HG02938 (cell line): ENCODE data around the gene MFAP4.

Experiments
- ATAC-seq: cut with Tn5 transposase; IDR thresholded peaks from one replicate; pipeline ENCODE4 v1.9.1; 2021; ENCODE audit warnings: mild to moderate bottlenecking, moderate library complexity; ENCODE audit not compliant: unreplicated experiment

Gene MFAP4

GRCh38 chr17:19372866-19373504, 14.0 kb downstream of the MFAP4 start:
- ATAC-seq: no peak

GRCh38 chr17:19372439-19372838, 14.6 kb downstream of the MFAP4 start:
- no peak for ATAC-seq

- ATAC-seq: no peak
These were observed 15.0 kb downstream of the MFAP4 start for GRCh38 chr17:19372011-19372370.

GRCh38 chr17:19371259-19372010, 15.6 kb downstream of the MFAP4 start:
- no peak for ATAC-seq

- no peak for ATAC-seq
These were observed 16.5 kb downstream of the MFAP4 start for GRCh38 chr17:19370493-19370960.

- ATAC-seq: no peak
These were observed 17.0 kb downstream of the MFAP4 start for GRCh38 chr17:19369846-19370492.

GRCh38 chr17:19369107-19369778, 17.7 kb downstream of the MFAP4 start:
- ATAC-seq: no peak

- ATAC-seq: no peak
These were observed 18.8 kb downstream of the MFAP4 start for GRCh38 chr17:19368229-19368628.

- no peak for ATAC-seq
These were observed 20.4 kb downstream of the MFAP4 start for GRCh38 chr17:19366637-19366972.

- no peak for ATAC-seq
These were observed 21.0 kb downstream of the MFAP4 start for GRCh38 chr17:19365833-19366636.

- no peak for ATAC-seq
These were observed 21.5 kb downstream of the MFAP4 start for GRCh38 chr17:19365499-19365817.

GRCh38 chr17:19364699-19365498, 22.1 kb downstream of the MFAP4 start:
- ATAC-seq: no peak

GRCh38 chr17:19363460-19364035, 23.4 kb downstream of the MFAP4 start:
- no peak for ATAC-seq

GRCh38 chr17:19363114-19363438, 23.9 kb downstream of the MFAP4 start:
- no peak for ATAC-seq

- ATAC-seq: peak; percentile 83
These were observed 24.5 kb downstream of the MFAP4 start, which contains the start of gene B9D1 for GRCh38 chr17:19362277-19363113. Gene B9D1, minus strand, starts transcription at chr17:19362723. Its CDS starts 154 bp downstream, at chr17:19362569.

GRCh38 chr17:19361944-19362276, 25.1 kb downstream of the MFAP4 start:
- ATAC-seq: no peak

GRCh38 chr17:19361326-19361725, 25.7 kb downstream of the MFAP4 start:
- ATAC-seq: no peak

- ATAC-seq: no peak
These were observed 26.2 kb downstream of the MFAP4 start for GRCh38 chr17:19360772-19361171.

GRCh38 chr17:19359856-19360255, 27.1 kb downstream of the MFAP4 start:
- ATAC-seq: no peak
